ENCODE results near the gene ZNF513.

DNA sequence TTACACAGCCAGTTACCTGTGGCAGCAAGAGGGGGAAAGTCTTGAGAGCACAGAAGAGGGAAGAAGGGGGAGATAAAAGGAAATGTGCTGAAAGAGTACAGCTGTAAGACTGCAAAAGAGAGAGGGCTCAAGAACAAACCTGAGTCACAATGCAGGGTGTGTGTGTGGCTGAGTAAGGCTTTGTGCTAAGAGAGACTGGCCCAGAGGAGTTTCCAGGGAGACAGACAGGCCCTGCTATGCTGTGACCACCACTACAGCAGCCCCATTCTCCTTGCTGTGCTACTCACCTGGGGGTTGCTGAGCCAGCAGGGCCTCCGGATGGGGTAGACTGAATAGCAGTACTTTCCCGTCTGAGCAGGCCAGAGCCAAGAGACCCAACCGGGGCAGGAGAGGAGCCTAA, 45.2 kb downstream of the ZNF513 start:
- TF ChIP-seq CTCF (conservative IDR thresholded peaks at IDR 0.05 in 1 of 2, IDR thresholded peaks at IDR 0.05 in 1 of 2; ENCODE audit: extremely low read depth in 1 of 2, insufficient read depth in 1 of 2, low read depth in 1 of 2, low read length in 2 of 2) (no peak), EZH2 (IDR thresholded peaks at IDR 0.05; ENCODE audit: borderline replicate concordance, low read length) (no peak)
